ENCODE results near the gene CFAP410.

The CFAP410 gene

GRCh38 chr21:44330698-44331097, 8.5 kb downstream of the CFAP410 start:
- DNase-seq, result no peak

GRCh38 chr21:44329971-44330681, 9.1 kb downstream of the CFAP410 start:
- no peak for DNase-seq

- DNase-seq, result no peak
These were observed 9.9 kb downstream of the CFAP410 start for GRCh38 chr21:44329086-44329889.

- DNase-seq, result no peak
These were observed 10.8 kb downstream of the CFAP410 start for GRCh38 chr21:44328242-44328895.

- DNase-seq, result no peak
These were observed 11.6 kb downstream of the CFAP410 start for GRCh38 chr21:44327603-44327974.

- no peak for DNase-seq
These were observed 12.2 kb downstream of the CFAP410 start for GRCh38 chr21:44326716-44327602.

GRCh38 chr21:44326272-44326647, 12.9 kb downstream of the CFAP410 start:
- DNase-seq, result no peak

GRCh38 chr21:44325386-44326271, 13.6 kb downstream of the CFAP410 start:
- no peak for DNase-seq

- no peak for DNase-seq
These were observed 14.4 kb downstream of the CFAP410 start for GRCh38 chr21:44324854-44325107.

GRCh38 chr21:44324106-44324853, 14.9 kb downstream of the CFAP410 start:
- DNase-seq, result no peak

GRCh38 chr21:44323591-44323990, 15.6 kb downstream of the CFAP410 start:
- no peak for DNase-seq

- no peak for DNase-seq
These were observed 16.4 kb downstream of the CFAP410 start for GRCh38 chr21:44322621-44323325.

- no peak for DNase-seq
These were observed 17.2 kb downstream of the CFAP410 start for GRCh38 chr21:44321846-44322450.

- DNase-seq, result no peak
These were observed 18.3 kb downstream of the CFAP410 start for GRCh38 chr21:44320847-44321246.

GRCh38 chr21:44319407-44320065, 19.7 kb downstream of the CFAP410 start:
- DNase-seq, result no peak

GRCh38 chr21:44318489-44319285, 20.5 kb downstream of the CFAP410 start:
- no peak for DNase-seq

- DNase-seq, result no peak
These were observed 21.3 kb downstream of the CFAP410 start for GRCh38 chr21:44317871-44318270.

- DNase-seq, result no peak
These were observed 21.9 kb downstream of the CFAP410 start for GRCh38 chr21:44317241-44317782.
